H1 (cell line): Measurements from ENCODE around the gene HS3ST6. TPM values are rescaled to one million over a fixed set of nuclear protein-coding genes. Genes with fewer than 3 reads are reported as not detected.

ENCODE experiments used
- ASH2L ChIP-seq: fragments of 200-600, 300-600 bp; sonication (generic); IDR thresholded peaks from one replicate; pipeline ENCODE4 v1.7.1; 2017; ENCODE audit warnings: low read length
- ATF3 ChIP-seq: IDR thresholded peaks from 2 replicates; pipeline ENCODE4 v1.6.1; 2011; ENCODE audit warnings: low read depth, mild to moderate bottlenecking, low read length; ENCODE audit not compliant: insufficient read depth
- CEBPB ChIP-seq: IDR thresholded peaks from 2 replicates; pipeline ENCODE4 v1.6.1; 2012; ENCODE audit warnings: low read depth, low read length
- CHD7 ChIP-seq: fragments of 300-600 bp; sonication (generic); IDR thresholded peaks from 2 replicates; pipeline ENCODE4 v1.7.1; 2012; ENCODE audit warnings: low read length, moderate library complexity, mild to moderate bottlenecking, inconsistent platforms; ENCODE audit not compliant: insufficient replicate concordance
- POLR2AphosphoS5 ChIP-seq: IDR thresholded peaks from 2 replicates; pipeline ENCODE4 v1.6.1; 2011; ENCODE audit warnings: low read depth, low read length
- SP2 ChIP-seq: IDR thresholded peaks from 2 replicates; pipeline ENCODE4 v1.6.1; 2012; ENCODE audit warnings: mild to moderate bottlenecking, low read length, inconsistent platforms
- TCF12 ChIP-seq: IDR thresholded peaks from 2 replicates; pipeline ENCODE4 v1.6.1; 2011; ENCODE audit warnings: low read depth, mild to moderate bottlenecking, low read length
- polyA plus RNA-seq, 7 experiments: library from polyadenylated mRNA; depleted of rRNA in 3 of 7; stranded (reverse) in 5 of 7; unstranded in 2 of 7; fragments of >200 nt in 5 of 7; fragments of 200-250 nt in 2 of 7; gene quantifications; 1 replicate in 5 of 7; 2 replicates in 1 of 7; 4 replicates in 1 of 7; pipeline versions ENCODE4 v1.2.1 to v1.2.3, GENCODE V29; 2011 to 2013; ENCODE audit warnings: missing spikeins in 2 of 7, mixed read lengths in 2 of 7
- total RNA-seq: library from RNA; stranded (reverse); fragmentation: NEBNext Ultra II Directional; extraction: Animal tissue kit (Norgen Biotek cat#: 25700); gene quantifications from 2 replicates; pipeline ENCODE4 v1.2.1, GENCODE V29; 2021

Gene HS3ST6
- total and polyA plus RNA-seq, 2 of the 8 experiments (the other 6 are each of a cell fraction or from before 2014, with no cell fraction given): 0.36 to 0.39 TPM

DNA sequence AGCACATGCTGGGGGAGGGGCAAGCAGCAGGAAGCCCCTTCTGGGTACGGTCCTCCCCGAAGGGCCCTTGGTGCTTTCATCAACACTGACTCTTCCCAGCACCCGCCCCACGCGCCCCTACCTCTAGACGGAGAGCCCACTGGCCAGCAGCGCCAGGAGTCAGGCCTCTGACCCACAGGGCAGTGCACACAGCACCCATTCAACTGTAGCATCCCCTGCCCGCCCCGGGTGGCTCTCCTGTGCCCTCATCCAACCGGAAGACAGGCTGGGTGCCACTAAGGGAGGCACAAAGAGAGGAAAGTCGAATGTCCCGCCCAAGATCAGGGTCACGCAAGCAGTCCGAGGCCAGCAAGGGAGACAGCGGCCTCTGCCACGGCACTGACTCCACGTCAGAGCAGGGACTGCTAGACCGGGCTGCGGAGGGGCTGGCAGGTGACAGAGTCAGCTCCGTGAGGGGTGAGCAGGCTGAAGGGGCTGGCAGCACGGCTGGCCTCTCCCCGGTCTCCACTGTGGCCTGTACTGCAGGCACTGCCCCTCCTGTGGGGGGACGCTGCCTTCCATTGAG lies 15.0 kb upstream of the HS3ST6 start (continued):
- no peak for TF ChIP-seq CHD7
- TF ChIP-seq POLR2AphosphoS5: no peak
- no peak for TF ChIP-seq CEBPB
- TF ChIP-seq SP2: no peak
- TF ChIP-seq ATF3: no peak
- TF ChIP-seq TCF12: no peak
- TF ChIP-seq ASH2L: no peak
- TF ChIP-seq, all 59 proteins: peak for 0
